BLaER1 treated with 17β-estradiol and CSF1 and Interleukin-3, amounts not matched to agents 10 nM and 100 nM (cell line): ENCODE measurements around the gene AEBP1.

Experiments
- H3K27ac ChIP-seq, 11 experiments: shearing (Covaris generic); formaldehyde crosslinking; 2 replicates each; pipeline ENCODE4 v1.8.1; 2022
- H3K27me3 ChIP-seq, 11 experiments: shearing (Covaris generic); formaldehyde crosslinking; 2 replicates each; pipeline ENCODE4 v1.8.1; 2022
- H3K36me3 ChIP-seq, 11 experiments: shearing (Covaris generic); formaldehyde crosslinking; 2 replicates each; pipeline ENCODE4 v1.8.1; 2022
- H3K4me1 ChIP-seq, 10 experiments: shearing (Covaris generic); formaldehyde crosslinking; 2 replicates each; pipeline ENCODE4 v1.8.1; 2022
- H3K4me2 ChIP-seq, 11 experiments: shearing (Covaris generic); formaldehyde crosslinking; 2 replicates each; pipeline ENCODE4 v1.8.1; 2022
- H3K4me3 ChIP-seq, 10 experiments: shearing (Covaris generic); formaldehyde crosslinking; 2 replicates each; pipeline ENCODE4 v1.8.1; 2022
- H3K9ac ChIP-seq, 11 experiments: shearing (Covaris generic); formaldehyde crosslinking; 2 replicates each; pipeline ENCODE4 v1.8.1; 2022
- H3K9me3 ChIP-seq, 11 experiments: shearing (Covaris generic); formaldehyde crosslinking; replicated peaks in 1 of 11; 2 replicates each; pipeline ENCODE4 v1.8.1; 2022
- H4K20me1 ChIP-seq, 11 experiments: shearing (Covaris generic); formaldehyde crosslinking; 2 replicates each; pipeline ENCODE4 v1.8.1; 2022
- Cebpa-rat ChIP-seq, 11 experiments: shearing (Covaris generic); IDR thresholded peaks; 2 replicates each; pipeline ENCODE4 v1.8.1; 2022

AEBP1 gene

GRCh38 chr7:44060091-44060947, 43.8 kb upstream of the AEBP1 start:
- Histone ChIP-seq H3K27ac (peak overlapping the region in 5 of 11 experiments; percentile 15 to 77 (median 57); a peak in 8 of 22 replicates), H3K4me3 (no peak overlapping the region), H3K9ac (peak overlapping the region in 5 of 11 experiments; percentile 28 to 72 (median 59); a peak in 8 of 22 replicates), H4K20me1 (peaks cover 7 to 100% (median 73%) of the 10 kb centered on the region in 11 experiments; a peak in 21 of 22 replicates), H3K36me3 (peaks cover 73 to 92% (median 78%) of the 10 kb centered on the region in 11 experiments), H3K4me2 (peak overlapping the region in 8 of 11 experiments; percentile 68 to 88 (median 82); a peak in 15 of 22 replicates), H3K9me3 (0 out of 22 replicates have a peak, but pooled peaks cover 0 to 3% (median 0%) of the 10 kb centered on the region in 11 experiments), H3K27me3 (no peaks in the 10 kb centered on the region), H3K4me1 (peaks cover 26 to 68% (median 53%) of the 10 kb centered on the region in 10 experiments)
- no peak for TF ChIP-seq Cebpa-rat (IDR thresholded peaks at IDR 0.05)

GRCh38 chr7:44060948-44061644, 43.0 kb upstream of the AEBP1 start:
- Histone ChIP-seq H4K20me1 (peaks cover 7 to 100% (median 66%) of the 10 kb centered on the region in 11 experiments; a peak in 21 of 22 replicates), H3K9ac (peak overlapping the region in 1 of 11 experiments; percentile 59; a peak in 1 of 22 replicates), H3K4me1 (peaks cover 24 to 76% (median 61%) of the 10 kb centered on the region in 10 experiments), H3K36me3 (peaks cover 66 to 84% (median 70%) of the 10 kb centered on the region in 11 experiments), H3K9me3 (no peaks in the 10 kb centered on the region), H3K4me2 (peak overlapping the region in 5 of 11 experiments; percentile 80 to 88 (median 82); a peak in 7 of 22 replicates), H3K27ac (peak overlapping the region in 3 of 11 experiments; percentile 10 to 77 (median 57); a peak in 2 of 22 replicates), H3K4me3 (no peak overlapping the region), H3K27me3 (no peaks in the 10 kb centered on the region)
- no peak for TF ChIP-seq Cebpa-rat (IDR thresholded peaks at IDR 0.05)

DNA sequence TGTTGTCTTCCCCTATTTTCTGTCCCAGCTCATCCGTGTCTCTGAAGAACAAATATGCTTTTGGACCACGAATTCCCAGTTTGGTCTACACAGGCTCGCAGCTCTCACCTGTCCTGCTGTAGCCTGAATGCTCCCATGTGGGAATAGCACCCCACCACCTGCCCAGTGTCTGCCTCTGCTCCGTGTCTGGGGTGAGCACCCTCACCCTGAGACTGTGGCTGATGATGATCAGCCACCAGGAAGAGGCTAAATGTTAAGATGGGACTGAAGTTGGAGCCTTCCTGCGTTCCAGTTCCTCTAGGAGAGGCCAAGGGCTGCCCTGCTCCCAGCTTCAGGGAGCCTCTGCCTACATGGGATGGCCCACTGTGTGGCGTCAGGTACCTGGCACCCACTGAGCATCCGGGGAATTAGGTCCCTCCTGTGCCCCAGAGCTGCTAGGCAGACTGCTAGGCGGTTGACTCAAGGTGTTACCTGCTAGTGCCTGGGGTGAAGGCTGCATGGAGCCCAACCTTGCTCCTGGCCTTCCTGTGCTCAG, 42.4 kb upstream of the AEBP1 start:
- no peaks in the 10 kb centered on the region for H3K27me3 ChIP-seq
- no peak overlapping the region for H3K4me3 ChIP-seq
- no peaks in the 10 kb centered on the region for H3K9me3 ChIP-seq
- peaks cover 7 to 100% (median 59%) of the 10 kb centered on the region in 11 experiments; a peak in 21 of 22 replicates for H4K20me1 ChIP-seq
- no peak for TF ChIP-seq Cebpa-rat (IDR thresholded peaks at IDR 0.05)
- H3K27ac ChIP-seq, result peak overlapping the region in 3 of 11 experiments; percentile 5 to 25 (median 10); a peak in 2 of 22 replicates
- peaks cover 59 to 78% (median 64%) of the 10 kb centered on the region in 11 experiments for H3K36me3 ChIP-seq
- H3K4me1 ChIP-seq, result peaks cover 18 to 77% (median 63%) of the 10 kb centered on the region in 10 experiments
- 0 out of 22 replicates have a peak overlapping the region, but pooled peaks of 2 of the 11 experiments have one; percentile 0 to 82 for H3K4me2 ChIP-seq
- H3K9ac ChIP-seq, result 0 out of 22 replicates have a peak overlapping the region, but pooled peaks of 1 of the 11 experiments have one; percentile 4

GRCh38 chr7:44062180-44062902, 41.8 kb upstream of the AEBP1 start:
- Histone ChIP-seq H3K9ac (no peak overlapping the region), H3K27me3 (no peaks in the 10 kb centered on the region), H3K4me3 (no peak overlapping the region), H4K20me1 (peaks cover 7 to 100% (median 53%) of the 10 kb centered on the region in 11 experiments; a peak in 21 of 22 replicates), H3K4me1 (peaks cover 12 to 71% (median 58%) of the 10 kb centered on the region in 10 experiments), H3K27ac (peak overlapping the region in 1 of 11 experiments; percentile 25; a peak in 3 of 22 replicates), H3K36me3 (peaks cover 53 to 72% (median 57%) of the 10 kb centered on the region in 11 experiments), H3K4me2 (0 out of 22 replicates have a peak overlapping the region, but pooled peaks of 2 of the 11 experiments have one; percentile 0 to 82), H3K9me3 (no peaks in the 10 kb centered on the region)
- TF ChIP-seq Cebpa-rat (IDR thresholded peaks at IDR 0.05), result no peak

DNA sequence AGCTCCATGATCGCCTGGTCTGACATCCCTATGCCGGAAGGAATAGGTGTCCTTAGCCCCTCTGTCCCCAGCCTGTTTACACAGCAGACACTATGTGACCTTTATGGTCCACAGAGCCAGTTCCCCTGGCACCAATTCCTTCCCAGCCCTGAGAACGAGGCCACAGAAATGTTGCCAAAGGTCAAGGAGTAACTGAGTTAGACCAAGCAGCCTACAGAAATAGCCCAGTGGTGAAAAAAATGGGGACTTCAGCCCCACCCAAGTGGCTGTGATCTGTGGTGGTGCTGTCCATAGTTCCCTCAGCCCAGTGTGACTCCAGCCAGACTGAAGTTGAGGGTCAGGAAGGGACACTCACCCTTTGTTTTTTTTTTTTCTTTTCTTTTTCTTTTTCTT, 41.2 kb upstream of the AEBP1 start:
- Histone ChIP-seq H3K4me1 (peaks cover 6 to 65% (median 52%) of the 10 kb centered on the region in 10 experiments), H3K4me3 (no peak overlapping the region), H3K4me2 (no peak overlapping the region), H4K20me1 (peaks cover 7 to 99% (median 48%) of the 10 kb centered on the region in 11 experiments; a peak in 21 of 22 replicates), H3K36me3 (peaks cover 48 to 66% (median 52%) of the 10 kb centered on the region in 11 experiments), H3K9ac (no peak overlapping the region), H3K9me3 (no peaks in the 10 kb centered on the region), H3K27ac (no peak overlapping the region; a peak in 1 of 22 replicates), H3K27me3 (no peaks in the 10 kb centered on the region)
- TF ChIP-seq Cebpa-rat (IDR thresholded peaks at IDR 0.05), result no peak

- Histone ChIP-seq H3K4me2 (no peak overlapping the region), H4K20me1 (peaks cover 7 to 95% (median 41%) of the 10 kb centered on the region in 11 experiments; a peak in 21 of 22 replicates), H3K4me1 (peaks cover under 1 to 59% (median 46%) of the 10 kb centered on the region in 10 experiments; a peak in 19 of 20 replicates), H3K36me3 (peaks cover 41 to 60% (median 46%) of the 10 kb centered on the region in 11 experiments), H3K27me3 (no peaks in the 10 kb centered on the region), H3K9ac (no peak overlapping the region; a peak in 1 of 22 replicates), H3K4me3 (no peak overlapping the region), H3K9me3 (no peaks in the 10 kb centered on the region), H3K27ac (no peak overlapping the region)
- no peak for TF ChIP-seq Cebpa-rat (IDR thresholded peaks at IDR 0.05)
These were observed 40.6 kb upstream of the AEBP1 start for GRCh38 chr7:44063547-44063893.

DNA sequence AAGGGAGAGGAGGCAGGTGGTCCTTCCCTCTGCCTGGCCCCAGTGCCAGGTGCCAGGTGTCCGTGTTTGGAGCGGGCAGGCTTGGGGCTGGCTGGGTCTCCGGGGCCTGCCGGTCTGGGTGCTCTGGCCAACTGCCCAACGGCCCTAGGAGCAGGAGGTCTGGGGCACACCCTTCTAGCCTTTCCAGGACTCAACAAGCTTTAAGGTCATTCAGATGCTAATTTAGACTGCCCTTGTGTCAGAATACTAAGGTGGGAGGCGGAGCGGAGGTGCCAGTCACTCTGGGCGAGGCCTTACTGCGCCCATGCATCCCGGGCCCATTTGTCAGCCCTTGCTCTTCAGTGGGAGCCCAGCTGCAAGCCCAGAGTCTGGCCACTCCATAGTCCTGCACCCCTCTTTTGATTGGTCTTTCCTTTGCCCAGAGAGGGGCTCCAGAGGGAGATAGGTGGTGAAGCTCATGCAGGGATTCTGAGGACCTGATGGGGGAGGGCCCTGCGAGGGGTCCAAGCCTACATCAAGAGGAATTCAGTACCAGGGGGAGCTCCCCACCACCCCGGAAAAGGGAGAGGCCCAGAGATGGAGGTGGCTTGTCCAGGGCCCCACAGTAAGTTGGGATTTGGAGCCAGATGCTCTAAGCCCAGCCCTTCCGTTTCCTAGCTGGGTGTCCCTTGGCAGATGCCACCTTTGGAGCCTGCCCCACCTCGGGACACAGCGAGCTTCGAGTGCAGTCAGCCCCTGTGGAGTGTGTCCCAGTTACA, 40.1 kb upstream of the AEBP1 start:
- Histone ChIP-seq H3K36me3 (peaks cover 36 to 54% (median 40%) of the 10 kb centered on the region in 11 experiments), H3K9me3 (no peaks in the 10 kb centered on the region), H3K27me3 (no peaks in the 10 kb centered on the region), H3K4me3 (no peak overlapping the region), H3K9ac (no peak overlapping the region; a peak in 1 of 22 replicates), H3K4me1 (peaks cover 0 to 54% (median 40%) of the 10 kb centered on the region in 10 experiments; a peak in 16 of 20 replicates), H4K20me1 (peaks cover 7 to 90% (median 36%) of the 10 kb centered on the region in 11 experiments; a peak in 21 of 22 replicates), H3K27ac (no peak overlapping the region), H3K4me2 (no peak overlapping the region)
- no peak for TF ChIP-seq Cebpa-rat (IDR thresholded peaks at IDR 0.05)
